HG03139 (cell line): Measurements from ENCODE around the gene LARGE1.

ENCODE experiments used
- ATAC-seq: cut with Tn5 transposase; IDR thresholded peaks from one replicate; pipeline ENCODE4 v1.9.1; 2021; ENCODE audit not compliant: unreplicated experiment

The LARGE1 gene

DNA sequence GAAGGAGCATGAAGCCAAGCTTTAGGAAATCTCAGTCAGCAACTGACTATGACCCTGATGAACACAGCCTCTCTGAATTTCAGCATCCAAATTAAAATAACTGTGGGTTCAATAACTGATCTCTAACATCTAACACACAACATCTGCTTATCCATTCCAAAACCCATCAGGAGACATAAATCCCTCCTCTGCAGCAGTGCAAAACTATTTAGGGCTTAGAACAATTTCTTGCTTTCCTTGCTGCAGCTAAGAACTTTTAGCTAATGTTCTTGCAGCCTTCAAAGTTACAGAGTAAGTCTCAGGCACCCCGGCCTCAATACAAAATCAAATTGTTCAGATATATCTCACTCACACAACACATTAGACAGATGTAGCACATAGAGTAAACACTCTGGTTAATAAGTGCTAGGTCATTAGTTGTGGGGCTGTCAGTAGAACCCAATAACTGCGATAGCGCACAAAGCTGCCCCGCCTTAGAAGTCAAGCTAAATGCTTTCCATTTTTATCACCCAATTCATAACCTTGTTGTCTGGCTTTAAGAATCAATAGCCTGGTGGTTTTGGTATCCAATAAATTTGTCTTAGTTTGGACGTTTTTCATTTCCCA is 139.6 kb downstream of the LARGE1 start:
- no peak for ATAC-seq

- ATAC-seq = no peak
These were observed 141.0 kb downstream of the LARGE1 start for GRCh38 chr22:33779243-33779642.

DNA sequence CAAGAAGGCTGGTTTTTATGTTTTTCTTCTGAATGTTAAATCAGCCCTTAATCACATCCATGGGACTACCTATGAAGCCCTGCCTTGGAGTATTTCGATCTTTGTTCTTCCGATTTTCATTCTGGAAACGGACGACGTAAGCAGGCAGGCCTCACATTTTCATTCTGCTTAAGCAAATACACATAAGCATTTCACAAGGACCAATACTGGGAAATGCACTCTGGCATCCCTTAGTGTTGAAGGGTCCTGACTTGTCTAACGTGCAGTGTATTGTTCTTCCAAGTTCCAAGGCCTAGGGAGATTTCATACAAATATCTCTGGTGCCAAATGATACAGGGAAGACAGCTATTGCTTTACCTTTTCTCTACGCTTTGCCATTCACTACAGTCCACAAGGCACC is 143.8 kb downstream of the LARGE1 start:
- no peak for ATAC-seq

- no peak for ATAC-seq
These were observed 145.5 kb downstream of the LARGE1 start for GRCh38 chr22:33774781-33775180.

GRCh38 chr22:33772745-33773144 is 147.5 kb downstream of the LARGE1 start:
- no peak for ATAC-seq

DNA sequence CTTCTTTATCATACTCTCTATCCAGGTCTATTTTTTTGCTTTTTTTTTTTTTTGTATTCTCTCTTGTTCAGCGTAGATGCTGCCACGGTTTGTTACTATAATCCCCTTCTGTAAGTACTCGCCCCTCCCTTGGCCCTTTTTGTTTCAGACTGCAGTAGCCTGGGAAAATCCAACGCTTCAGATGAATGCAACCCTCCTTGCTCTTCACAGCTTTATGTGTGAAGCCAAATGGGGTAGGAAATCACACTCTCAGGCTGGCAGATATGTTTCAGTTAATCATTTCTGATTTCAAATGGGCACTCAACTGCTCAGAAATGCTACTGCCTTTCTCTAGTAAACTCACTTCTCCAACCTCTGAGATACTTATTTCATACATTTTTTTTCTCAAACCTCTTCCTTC is 149.1 kb downstream of the LARGE1 start:
- no peak for ATAC-seq

DNA sequence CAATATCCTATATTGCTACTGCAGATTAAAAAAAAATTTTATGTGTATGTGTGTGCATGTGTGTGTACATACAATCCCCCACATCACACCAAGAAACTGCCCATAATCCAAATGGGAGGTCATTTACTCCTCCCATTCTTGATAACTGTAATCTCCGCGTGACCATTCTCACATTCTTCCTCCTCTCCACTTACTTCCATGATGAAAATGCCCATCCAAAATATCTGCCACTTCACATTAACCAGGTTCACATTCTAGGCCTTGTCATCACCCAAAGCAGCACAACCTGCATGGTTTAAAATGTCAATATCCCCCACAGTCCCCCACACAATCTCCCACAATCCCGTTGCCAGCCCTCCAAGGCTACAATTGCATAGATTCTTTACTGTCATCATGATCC is 149.6 kb downstream of the LARGE1 start:
- ATAC-seq = no peak

- no peak for ATAC-seq
These were observed 154.2 kb downstream of the LARGE1 start for GRCh38 chr22:33766091-33766490.

- ATAC-seq = no peak
These were observed 161.3 kb downstream of the LARGE1 start for GRCh38 chr22:33758961-33759360.

DNA sequence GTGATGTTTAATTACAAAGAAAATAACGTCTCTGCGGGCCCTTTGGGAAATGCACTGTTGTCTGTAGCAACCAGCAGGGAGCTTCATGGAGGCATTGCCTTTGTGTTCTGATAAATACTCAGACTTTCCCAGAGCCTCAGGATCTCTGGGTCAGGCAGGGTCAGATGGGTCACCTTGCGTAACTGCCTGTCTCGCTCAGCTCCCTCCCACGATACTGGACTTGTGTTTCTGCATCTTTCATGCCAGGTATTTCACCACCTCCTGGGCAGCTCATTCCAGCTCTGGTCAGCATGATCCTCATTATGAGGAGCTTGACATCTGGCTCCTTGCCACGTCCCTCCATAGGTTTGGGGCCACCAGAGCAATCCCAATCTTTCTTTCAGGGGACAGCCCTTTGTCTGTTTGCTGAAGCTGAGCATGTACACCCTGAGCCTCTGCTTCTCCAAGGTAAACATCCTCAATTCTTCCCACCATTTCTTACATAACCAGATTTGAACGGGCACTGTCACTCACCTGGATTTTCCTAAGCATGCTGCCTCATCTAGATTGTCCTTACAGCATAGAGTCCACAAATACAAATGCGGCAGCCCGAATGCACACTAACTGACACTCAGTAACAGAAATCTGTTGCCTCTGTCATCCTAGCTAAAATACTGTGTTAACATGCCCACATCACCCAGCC is 162.3 kb downstream of the LARGE1 start:
- no peak for ATAC-seq

GRCh38 chr22:33757041-33757801 is 163.1 kb downstream of the LARGE1 start:
- no peak for ATAC-seq

- no peak for ATAC-seq
These were observed 163.7 kb downstream of the LARGE1 start for GRCh38 chr22:33756508-33756949.

DNA sequence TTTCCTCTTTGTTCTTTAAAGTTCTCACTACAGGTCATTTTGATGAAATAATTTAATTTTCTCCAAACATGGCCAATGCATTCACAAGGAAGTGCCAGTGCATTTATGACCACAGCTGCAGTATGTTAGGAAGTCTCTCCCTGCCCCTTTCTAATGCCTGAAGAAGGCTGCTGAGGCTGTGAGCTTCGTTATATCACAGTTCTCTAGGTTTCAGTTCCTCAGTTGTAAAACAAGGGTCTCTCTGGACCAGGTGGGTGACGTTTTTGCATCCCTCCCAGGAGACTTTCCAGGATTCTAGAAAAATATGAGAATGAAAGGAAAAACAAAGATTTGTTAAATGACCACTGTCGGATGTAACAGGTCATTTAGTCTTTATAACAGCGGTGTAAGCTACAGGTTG is 171.6 kb downstream of the LARGE1 start:
- ATAC-seq = no peak

DNA sequence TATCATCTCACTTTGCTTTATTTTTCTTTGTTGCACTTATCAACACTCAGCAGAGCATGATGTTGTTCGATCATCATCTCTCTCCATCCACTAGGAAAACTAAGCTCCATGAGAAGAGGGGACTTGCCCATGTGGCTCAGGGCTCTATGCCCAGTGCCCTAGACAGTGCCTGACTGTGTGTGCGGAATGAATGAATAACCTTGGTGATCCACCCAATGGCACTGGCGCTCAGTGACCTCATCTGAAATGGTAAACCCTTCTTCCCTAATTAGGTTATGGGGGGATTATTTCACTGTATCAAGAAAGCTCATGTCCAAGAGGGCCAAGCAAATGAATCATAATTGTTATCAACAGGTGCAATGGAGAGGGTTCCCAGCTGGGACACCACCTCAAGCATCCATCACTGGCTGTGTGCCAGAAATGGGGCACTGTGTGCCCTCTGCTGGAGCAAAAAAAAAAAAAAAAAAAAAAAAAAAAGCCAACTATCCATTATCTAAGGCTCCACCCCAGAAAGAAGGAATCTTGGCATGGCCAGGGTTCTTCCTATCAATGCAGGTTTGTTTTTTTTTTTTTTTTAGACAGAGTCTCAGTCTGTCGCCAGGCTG is 172.6 kb downstream of the LARGE1 start:
- ATAC-seq = no peak

DNA sequence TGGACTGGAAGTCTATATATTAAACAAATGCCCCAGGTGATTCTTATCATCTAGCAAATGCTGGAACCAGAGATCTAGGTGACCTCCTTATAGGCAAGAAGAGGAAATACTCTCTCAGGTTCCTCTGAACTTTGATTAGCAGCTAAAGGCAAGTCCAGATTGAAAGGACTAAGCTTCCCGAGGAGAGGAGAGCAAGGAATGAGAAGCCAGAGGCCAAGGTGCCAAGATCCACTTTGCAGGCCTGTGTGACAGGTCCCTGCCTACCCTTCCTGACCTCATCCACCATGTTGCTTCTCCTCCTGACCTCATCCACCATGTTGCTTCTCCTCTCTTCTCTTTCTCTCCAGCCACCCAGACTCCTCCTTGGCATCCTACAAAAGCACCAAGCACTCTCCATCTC is 173.2 kb downstream of the LARGE1 start:
- ATAC-seq = no peak

GRCh38 chr22:33746501-33746928 is 173.8 kb downstream of the LARGE1 start:
- ATAC-seq = no peak

DNA sequence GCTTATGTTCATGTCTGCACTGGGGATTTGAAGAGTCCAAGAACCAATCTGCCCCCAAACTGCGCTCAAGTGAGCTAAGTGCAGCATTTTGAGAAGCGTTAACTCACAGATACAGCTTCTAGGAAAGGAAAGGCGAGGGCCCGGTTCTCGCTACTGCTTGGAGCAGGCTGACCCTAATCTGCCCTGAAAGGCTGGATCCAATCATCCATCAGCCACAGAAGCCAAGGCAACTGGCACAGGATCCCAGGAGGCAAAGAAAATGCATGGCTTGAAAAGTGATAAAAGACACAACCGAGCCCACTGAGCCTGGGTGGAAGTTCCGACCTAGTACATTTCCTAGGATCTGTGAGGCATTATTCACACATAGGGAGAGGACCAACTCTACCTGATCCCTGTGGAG is 174.8 kb downstream of the LARGE1 start:
- ATAC-seq = no peak

GRCh38 chr22:33743756-33744155 is 176.5 kb downstream of the LARGE1 start:
- ATAC-seq = no peak

DNA sequence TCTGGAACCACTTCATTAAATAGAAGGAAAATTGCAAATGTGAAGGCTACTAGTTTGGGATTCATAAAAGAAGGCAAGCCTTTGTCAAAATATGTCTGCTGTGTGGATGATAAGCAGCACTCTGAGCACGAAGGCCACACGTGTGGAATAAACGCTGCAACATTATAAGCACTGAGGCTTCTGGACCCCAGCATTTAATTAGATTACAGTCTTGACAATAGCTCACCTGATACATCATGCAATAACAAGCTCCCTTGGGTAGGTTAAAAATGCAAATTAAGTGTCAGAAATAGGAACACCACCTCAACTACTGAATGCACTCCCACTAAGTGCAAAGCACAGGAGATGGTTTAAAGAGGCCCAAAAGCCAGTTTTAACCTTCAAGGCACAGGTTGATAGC is 179.3 kb downstream of the LARGE1 start:
- ATAC-seq = no peak

DNA sequence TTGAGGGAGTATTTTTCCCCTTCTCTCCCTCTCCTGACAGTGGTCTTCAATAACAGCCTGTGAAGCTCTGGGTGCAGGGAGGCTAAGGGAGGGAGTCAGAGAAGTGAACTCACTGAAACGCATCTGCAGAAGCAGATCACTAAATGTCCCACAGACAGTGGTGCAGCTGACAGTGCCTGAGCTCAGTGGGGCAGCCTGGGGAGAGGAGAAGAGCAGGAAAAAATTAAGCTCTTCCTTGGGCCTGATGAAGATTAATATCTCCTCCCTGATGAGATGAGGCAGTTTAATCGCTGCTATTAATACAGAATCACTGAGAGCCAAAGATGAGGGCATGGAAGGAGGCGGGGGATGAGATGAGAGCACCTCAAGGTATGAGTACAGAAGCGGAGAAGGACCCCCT is 180.8 kb downstream of the LARGE1 start:
- no peak for ATAC-seq

- no peak for ATAC-seq
These were observed 182.6 kb downstream of the LARGE1 start for GRCh38 chr22:33737662-33738061.

GRCh38 chr22:33735978-33736377 is 184.3 kb downstream of the LARGE1 start:
- ATAC-seq = no peak
